GM12878 (cell line): ENCODE data around the gene MTMR10. TPM values are rescaled to one million over a fixed set of nuclear protein-coding genes. Genes with fewer than 3 reads are reported as not detected.

Experiments
- CBX5 ChIP-seq: sonication (generic); IDR thresholded peaks from 2 replicates; pipeline ENCODE4 v1.6.1; 2016; ENCODE audit warnings: low read depth, moderate library complexity, mild to moderate bottlenecking, inconsistent platforms
- CHD1 ChIP-seq: IDR thresholded peaks from 2 replicates; pipeline ENCODE4 v1.6.1; 2012; ENCODE audit warnings: low read depth, low read length, improper control_type of control experiment
- EZH2 ChIP-seq: IDR thresholded peaks from 2 replicates; pipeline ENCODE4 v1.6.1; 2012; ENCODE audit warnings: low read depth, mild to moderate bottlenecking, control low read depth, inconsistent platforms, low read length, borderline replicate concordance; ENCODE audit not compliant: control insufficient read depth
- GABPA ChIP-seq: IDR thresholded peaks from 2 replicates; pipeline ENCODE4 v1.6.1; 2014; ENCODE audit warnings: antibody characterized with exemption, low read depth, mild to moderate bottlenecking, inconsistent platforms
- MEF2B ChIP-seq: fragments of 450-650 bp; IDR thresholded peaks from 2 replicates; pipeline ENCODE4 v1.6.1; 2018; ENCODE audit warnings: mild to moderate bottlenecking, moderate library complexity; ENCODE audit not compliant: partially characterized antibody, poor library complexity, severe bottlenecking
- NFIC ChIP-seq: IDR thresholded peaks from 2 replicates; pipeline ENCODE4 v1.6.1; 2012; ENCODE audit warnings: low read depth, mild to moderate bottlenecking, inconsistent platforms, low read length, moderate library complexity
- NR2F1 ChIP-seq: fragments of 450-650 bp; conservative IDR thresholded peaks from 2 replicates; pipeline ENCODE4 v1.6.1; 2017; ENCODE audit warnings: mild to moderate bottlenecking
- RFX5 ChIP-seq: IDR thresholded peaks from 2 replicates; pipeline ENCODE4 v1.6.1; 2011; ENCODE audit warnings: low read depth, low read length, improper control_type of control experiment
- SMAD5 ChIP-seq: IDR thresholded peaks from 2 replicates; pipeline ENCODE4 v1.6.1; 2016; ENCODE audit warnings: antibody characterized with exemption, low read depth
- TARDBP ChIP-seq: IDR thresholded peaks from 2 replicates; pipeline ENCODE4 v1.6.1; 2016; ENCODE audit warnings: borderline replicate concordance
- YY1 ChIP-seq: IDR thresholded peaks from 2 replicates; pipeline ENCODE4 v1.6.1; 2011; ENCODE audit warnings: low read depth, mild to moderate bottlenecking, low read length
- ZNF622 ChIP-seq: fragments of 450-650 bp; IDR thresholded peaks from 2 replicates; pipeline ENCODE4 v1.6.1; 2017; ENCODE audit warnings: mild to moderate bottlenecking, inconsistent platforms
- polyA plus RNA-seq, 11 experiments: library from polyadenylated mRNA; depleted of rRNA in 4 of 11; unstranded in 6 of 11; stranded (reverse) in 5 of 11; fragments of >200 nt; fragmentation: Nextera tagmentation in 4 of 11; fragmentation: Illumina TruSeq in 1 of 11; extraction: Ambion mirVana in 4 of 11; extraction: Trizol in 1 of 11; gene quantifications; 1 replicate in 1 of 11; 2 replicates in 10 of 11; pipeline versions ENCODE4 v1.2.1 to v1.2.3, GENCODE V29; 2011 to 2016; ENCODE audit warnings: inconsistent platforms in 2 of 11, missing spikeins in 2 of 11, low read depth in 1 of 11
- total RNA-seq, 4 experiments: library from RNA; depleted of rRNA in 3 of 4; stranded (reverse); fragments of >200 nt in 3 of 4; fragmentation: Illumina TruSeq in 1 of 4; extraction: Trizol in 1 of 4; gene quantifications; 2 replicates each; pipeline versions ENCODE4 v1.2.1 to v1.2.3, GENCODE V29; 2013 to 2021
- TF ChIP-seq, protein P1 (sequence below): fragments of 450-650 bp; IDR thresholded peaks from 2 replicates; pipeline ENCODE4 v1.6.1; 2017; ENCODE audit warnings: mild to moderate bottlenecking, moderate library complexity
- TF ChIP-seq, protein P2 (sequence below): IDR thresholded peaks from 2 replicates; pipeline ENCODE4 v1.6.1; 2012; ENCODE audit warnings: mild to moderate bottlenecking, low read depth, low read length
- TF ChIP-seq, protein P3 (sequence below): IDR thresholded peaks from 2 replicates; pipeline ENCODE4 v1.6.1; 2011; ENCODE audit warnings: borderline replicate concordance, low read depth, mild to moderate bottlenecking, moderate library complexity, low read length; ENCODE audit not compliant: insufficient read depth, poor library complexity, severe bottlenecking

The MTMR10 gene
- total and polyA plus RNA-seq, 10 of the 15 experiments (the other 5 are each of a cell fraction or from before 2014, with no cell fraction given) = 1.9 to 13.6 (median 8.9) TPM

DNA sequence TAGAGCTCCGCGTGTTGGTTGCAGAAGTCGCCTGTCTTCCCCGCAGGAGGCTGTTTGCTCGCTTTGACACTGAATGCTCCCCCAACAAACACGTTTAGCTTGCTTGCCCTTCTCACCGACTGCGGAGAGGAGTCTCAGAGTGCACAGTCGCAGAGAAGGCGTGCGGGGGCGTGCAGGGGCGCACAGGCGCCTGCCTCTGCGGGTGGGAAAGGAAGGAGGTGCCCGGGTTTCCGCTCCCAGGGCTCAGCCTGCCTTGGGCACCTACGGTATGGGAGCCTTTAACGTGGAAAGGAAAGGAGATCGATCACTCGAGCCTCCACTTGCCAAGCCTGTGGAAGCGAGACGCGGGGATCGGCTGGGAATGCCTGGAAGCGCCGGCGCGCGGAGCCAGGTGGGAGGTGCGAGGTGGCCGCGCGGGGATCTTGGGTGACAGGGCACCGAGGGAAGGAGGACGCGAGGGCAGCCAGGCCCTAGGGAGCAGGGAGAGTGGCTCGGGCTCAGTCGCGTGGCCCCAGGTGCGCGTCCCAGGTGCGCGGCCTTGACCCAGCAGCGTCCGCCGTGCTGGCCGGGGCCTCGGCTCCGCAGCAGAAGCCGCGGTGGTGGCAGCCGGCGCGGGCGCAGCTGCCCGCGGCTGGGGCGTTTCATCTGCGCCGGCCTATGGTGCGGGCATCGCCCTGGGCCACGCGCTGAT is 87.8 kb downstream of the MTMR10 start, which contains the start of gene FAN1 (continued):
- TF ChIP-seq, protein P1, sequence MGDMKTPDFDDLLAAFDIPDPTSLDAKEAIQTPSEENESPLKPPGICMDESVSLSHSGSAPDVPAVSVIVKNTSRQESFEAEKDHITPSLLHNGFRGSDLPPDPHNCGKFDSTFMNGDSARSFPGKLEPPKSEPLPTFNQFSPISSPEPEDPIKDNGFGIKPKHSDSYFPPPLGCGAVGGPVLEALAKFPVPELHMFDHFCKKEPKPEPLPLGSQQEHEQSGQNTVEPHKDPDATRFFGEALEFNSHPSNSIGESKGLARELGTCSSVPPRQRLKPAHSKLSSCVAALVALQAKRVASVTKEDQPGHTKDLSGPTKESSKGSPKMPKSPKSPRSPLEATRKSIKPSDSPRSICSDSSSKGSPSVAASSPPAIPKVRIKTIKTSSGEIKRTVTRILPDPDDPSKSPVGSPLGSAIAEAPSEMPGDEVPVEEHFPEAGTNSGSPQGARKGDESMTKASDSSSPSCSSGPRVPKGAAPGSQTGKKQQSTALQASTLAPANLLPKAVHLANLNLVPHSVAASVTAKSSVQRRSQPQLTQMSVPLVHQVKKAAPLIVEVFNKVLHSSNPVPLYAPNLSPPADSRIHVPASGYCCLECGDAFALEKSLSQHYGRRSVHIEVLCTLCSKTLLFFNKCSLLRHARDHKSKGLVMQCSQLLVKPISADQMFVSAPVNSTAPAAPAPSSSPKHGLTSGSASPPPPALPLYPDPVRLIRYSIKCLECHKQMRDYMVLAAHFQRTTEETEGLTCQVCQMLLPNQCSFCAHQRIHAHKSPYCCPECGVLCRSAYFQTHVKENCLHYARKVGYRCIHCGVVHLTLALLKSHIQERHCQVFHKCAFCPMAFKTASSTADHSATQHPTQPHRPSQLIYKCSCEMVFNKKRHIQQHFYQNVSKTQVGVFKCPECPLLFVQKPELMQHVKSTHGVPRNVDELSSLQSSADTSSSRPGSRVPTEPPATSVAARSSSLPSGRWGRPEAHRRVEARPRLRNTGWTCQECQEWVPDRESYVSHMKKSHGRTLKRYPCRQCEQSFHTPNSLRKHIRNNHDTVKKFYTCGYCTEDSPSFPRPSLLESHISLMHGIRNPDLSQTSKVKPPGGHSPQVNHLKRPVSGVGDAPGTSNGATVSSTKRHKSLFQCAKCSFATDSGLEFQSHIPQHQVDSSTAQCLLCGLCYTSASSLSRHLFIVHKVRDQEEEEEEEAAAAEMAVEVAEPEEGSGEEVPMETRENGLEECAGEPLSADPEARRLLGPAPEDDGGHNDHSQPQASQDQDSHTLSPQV = peak; percentile 32; the same call in 1 of the 2 replicates
- no peak for TF ChIP-seq ZNF622
- TF ChIP-seq GABPA = no peak
- no peak for TF ChIP-seq NFIC
- TF ChIP-seq CBX5 = no peak
- no peak for TF ChIP-seq CHD1
- no peak for TF ChIP-seq RFX5
- peak; percentile 49 for TF ChIP-seq MEF2B
- peak; percentile 65; the same call in 1 of the 2 replicates for TF ChIP-seq TARDBP
- TF ChIP-seq, protein P2, sequence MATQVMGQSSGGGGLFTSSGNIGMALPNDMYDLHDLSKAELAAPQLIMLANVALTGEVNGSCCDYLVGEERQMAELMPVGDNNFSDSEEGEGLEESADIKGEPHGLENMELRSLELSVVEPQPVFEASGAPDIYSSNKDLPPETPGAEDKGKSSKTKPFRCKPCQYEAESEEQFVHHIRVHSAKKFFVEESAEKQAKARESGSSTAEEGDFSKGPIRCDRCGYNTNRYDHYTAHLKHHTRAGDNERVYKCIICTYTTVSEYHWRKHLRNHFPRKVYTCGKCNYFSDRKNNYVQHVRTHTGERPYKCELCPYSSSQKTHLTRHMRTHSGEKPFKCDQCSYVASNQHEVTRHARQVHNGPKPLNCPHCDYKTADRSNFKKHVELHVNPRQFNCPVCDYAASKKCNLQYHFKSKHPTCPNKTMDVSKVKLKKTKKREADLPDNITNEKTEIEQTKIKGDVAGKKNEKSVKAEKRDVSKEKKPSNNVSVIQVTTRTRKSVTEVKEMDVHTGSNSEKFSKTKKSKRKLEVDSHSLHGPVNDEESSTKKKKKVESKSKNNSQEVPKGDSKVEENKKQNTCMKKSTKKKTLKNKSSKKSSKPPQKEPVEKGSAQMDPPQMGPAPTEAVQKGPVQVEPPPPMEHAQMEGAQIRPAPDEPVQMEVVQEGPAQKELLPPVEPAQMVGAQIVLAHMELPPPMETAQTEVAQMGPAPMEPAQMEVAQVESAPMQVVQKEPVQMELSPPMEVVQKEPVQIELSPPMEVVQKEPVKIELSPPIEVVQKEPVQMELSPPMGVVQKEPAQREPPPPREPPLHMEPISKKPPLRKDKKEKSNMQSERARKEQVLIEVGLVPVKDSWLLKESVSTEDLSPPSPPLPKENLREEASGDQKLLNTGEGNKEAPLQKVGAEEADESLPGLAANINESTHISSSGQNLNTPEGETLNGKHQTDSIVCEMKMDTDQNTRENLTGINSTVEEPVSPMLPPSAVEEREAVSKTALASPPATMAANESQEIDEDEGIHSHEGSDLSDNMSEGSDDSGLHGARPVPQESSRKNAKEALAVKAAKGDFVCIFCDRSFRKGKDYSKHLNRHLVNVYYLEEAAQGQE = no peak
- peak; percentile 58; the same call in 1 of the 2 replicates for TF ChIP-seq SMAD5
- no peak for TF ChIP-seq EZH2
- TF ChIP-seq NR2F1 = peak; percentile 66; the same call in 1 of the 2 replicates
- peak; percentile 90 for TF ChIP-seq YY1
- TF ChIP-seq, protein P3, sequence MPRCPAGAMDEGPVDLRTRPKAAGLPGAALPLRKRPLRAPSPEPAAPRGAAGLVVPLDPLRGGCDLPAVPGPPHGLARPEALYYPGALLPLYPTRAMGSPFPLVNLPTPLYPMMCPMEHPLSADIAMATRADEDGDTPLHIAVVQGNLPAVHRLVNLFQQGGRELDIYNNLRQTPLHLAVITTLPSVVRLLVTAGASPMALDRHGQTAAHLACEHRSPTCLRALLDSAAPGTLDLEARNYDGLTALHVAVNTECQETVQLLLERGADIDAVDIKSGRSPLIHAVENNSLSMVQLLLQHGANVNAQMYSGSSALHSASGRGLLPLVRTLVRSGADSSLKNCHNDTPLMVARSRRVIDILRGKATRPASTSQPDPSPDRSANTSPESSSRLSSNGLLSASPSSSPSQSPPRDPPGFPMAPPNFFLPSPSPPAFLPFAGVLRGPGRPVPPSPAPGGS = no peak
